GM21786 (cell line): Measurements from ENCODE around the gene OPHN1.
"Not testable (repeated sequence)": the region's sequence is repeated elsewhere in the genome, so short reads cannot be mapped to it uniquely, and the experiment has no call there.

Experiments used
- ATAC-seq: cut with Tn5 transposase; IDR thresholded peaks from one replicate; pipeline ENCODE4 v1.9.1; 2021; ENCODE audit not compliant: unreplicated experiment

OPHN1 gene

DNA sequence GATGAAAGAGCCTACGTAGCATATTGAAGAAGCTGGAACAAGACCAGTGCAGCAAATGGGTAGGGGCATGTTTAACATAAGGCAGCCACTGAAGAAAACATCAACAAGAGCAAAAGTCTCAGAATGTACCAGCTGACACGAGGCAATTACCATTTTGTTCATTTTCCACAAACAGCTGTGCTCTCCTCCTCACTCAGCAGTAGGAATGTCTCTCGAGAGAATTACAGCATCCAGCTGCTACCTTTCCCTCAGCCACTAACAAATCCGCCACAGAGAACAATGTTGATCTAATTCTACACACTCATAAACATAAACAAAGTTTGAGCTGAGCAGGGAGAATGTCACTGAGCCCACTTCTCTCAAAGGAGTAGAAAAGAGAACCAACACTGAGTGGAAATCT, 68.0 kb downstream of the OPHN1 start:
- ATAC-seq = no peak

DNA sequence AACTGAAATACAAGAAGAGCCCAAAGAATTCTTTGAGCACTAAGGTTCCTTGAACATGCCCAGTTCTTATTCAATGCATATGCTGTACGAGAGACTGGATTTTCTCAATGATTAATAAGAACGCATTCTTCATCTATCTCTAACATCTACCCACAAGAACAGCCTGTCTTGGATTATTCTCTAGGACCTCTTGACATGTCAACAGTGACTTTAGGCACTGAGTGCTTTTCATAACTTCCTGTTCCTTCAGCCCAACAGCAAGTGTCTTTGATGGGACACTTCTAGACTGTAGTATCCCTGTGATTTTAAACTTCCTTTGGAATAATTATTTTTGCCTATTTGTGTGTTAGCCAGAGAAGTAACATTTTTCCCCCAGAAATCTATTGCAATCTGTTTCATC, 69.3 kb downstream of the OPHN1 start:
- no peak for ATAC-seq

GRCh38 chrX:68358679-68359078, 74.6 kb downstream of the OPHN1 start:
- no peak for ATAC-seq

DNA sequence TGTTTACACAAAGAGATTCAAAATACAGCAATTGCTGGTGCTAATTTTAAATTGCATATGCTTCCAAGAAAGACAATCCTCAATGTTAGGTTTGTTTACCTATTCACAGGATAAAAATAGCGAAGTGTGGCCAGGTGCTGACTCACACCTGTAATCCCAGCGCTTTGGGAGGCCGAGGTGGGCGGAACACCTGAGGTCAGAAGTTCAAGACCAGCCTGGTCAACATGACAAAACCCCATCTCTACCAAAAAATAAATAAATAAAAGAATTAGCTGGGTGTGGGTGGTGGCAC, 77.7 kb downstream of the OPHN1 start:
- ATAC-seq = no peak

- ATAC-seq = no peak
These were observed 78.2 kb downstream of the OPHN1 start for GRCh38 chrX:68354879-68355628.

- no peak for ATAC-seq
These were observed 88.3 kb downstream of the OPHN1 start for GRCh38 chrX:68345025-68345424.

DNA sequence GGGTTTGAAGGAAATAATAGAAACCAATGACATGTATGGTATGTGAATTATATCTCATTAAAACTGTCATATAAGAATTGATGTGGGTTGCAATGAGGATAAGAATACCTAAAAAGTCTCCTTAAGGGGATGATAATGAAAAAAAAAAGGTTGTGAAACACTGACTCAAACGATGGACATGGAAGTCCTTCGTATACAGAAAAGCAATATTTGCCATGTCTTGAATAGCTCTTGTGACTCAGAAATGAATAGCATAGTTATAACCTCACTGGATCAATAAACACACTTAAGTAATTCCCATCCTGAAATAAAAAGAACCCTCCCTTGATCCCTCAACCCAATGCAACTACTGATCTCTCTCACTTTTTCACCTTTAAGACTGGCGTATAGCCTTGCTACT, 89.7 kb downstream of the OPHN1 start:
- no peak for ATAC-seq

DNA sequence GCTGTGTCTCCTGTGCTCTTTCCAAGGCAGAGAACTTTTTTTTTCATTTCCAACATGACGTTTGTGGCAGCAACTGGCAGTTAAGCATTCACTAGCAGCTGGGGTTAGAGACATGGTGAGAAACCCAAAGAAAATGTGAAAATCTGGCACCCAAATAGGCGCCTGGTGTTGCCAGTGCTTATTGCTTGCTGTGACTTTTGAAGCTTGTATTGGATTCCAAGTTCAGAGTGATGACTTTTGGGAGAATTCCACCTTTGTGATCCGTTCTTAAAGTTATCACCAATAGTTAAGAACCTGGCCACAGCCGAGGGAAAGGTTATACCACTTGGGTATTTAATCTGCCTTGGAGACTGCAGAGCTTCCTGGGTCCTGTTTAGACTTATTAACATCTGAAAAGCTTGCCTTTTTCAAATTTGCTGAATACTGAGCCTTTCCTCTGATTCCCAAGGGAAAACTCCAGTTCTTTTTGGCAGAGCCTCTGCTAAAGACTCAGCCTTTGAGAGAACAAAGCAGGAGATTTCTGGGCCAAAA, 101.0 kb downstream of the OPHN1 start:
- ATAC-seq = no peak

GRCh38 chrX:68326841-68327240, 106.5 kb downstream of the OPHN1 start:
- not testable (repeated sequence) for ATAC-seq

GRCh38 chrX:68307769-68308168, 125.5 kb downstream of the OPHN1 start:
- ATAC-seq = no peak

DNA sequence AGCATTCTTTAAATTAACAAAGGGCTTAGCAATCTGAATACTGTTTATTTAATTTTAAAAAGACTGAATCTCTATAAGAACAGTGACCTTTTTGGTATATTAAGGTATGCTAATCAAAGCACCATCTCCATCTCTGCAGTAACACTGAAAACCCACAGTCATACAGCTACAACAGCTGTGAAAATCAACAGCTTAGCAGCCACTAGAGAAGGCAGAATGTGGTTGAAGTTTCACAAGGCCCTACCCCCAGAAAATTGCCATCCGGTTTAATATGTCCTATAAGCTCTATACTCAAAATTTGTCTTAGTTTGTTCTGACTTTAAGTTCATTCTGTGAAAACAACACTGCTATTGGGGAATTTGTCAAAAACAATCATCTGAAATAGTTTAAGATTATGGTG, 128.7 kb downstream of the OPHN1 start:
- no peak for ATAC-seq

DNA sequence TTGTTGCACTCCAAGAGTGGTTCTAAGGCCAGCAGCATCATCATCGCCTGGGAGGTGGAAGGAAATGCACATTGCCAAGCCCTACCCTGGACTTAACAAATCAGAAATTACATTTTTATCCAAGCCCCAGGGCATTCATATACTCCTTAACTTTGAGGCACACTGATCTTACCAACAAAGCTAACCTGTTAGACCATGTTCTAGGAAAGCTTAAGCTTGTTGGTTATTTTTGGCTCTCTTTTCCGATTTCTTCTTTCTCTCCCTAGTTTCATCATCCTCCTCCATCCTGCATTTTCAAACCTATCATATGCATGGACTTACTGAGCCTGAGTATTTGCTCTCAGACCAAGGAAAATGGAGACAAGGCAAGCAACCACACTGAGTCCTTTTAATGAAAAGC, 133.4 kb downstream of the OPHN1 start:
- ATAC-seq = no peak

DNA sequence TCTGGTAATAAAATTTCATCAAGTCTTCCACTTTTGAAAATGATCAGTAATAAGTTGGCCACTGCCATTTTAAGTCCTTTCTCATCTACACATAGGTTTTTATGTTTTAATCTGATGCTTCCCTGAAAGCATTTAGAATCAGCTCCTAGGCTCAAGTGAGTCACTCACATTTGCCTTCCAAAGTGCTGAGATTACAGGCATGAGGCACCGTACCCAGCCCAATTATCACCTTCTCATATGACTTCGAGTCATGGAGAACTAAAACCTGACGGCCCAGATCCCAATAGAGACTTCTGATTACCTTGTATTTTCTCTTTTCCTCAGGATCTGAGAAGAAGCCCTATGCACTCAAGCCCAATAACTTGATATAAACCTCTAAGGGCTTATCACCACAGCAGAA, 140.8 kb downstream of the OPHN1 start:
- no peak for ATAC-seq

- no peak for ATAC-seq
These were observed 145.2 kb downstream of the OPHN1 start for GRCh38 chrX:68288127-68288526.

GRCh38 chrX:68287419-68287818, 145.9 kb downstream of the OPHN1 start:
- ATAC-seq = no peak

GRCh38 chrX:68286980-68287379, 146.3 kb downstream of the OPHN1 start:
- no peak for ATAC-seq

- no peak for ATAC-seq
These were observed 147.2 kb downstream of the OPHN1 start for GRCh38 chrX:68286076-68286475.

- ATAC-seq = no peak
These were observed 148.9 kb downstream of the OPHN1 start for GRCh38 chrX:68284281-68284904.

GRCh38 chrX:68273887-68274286, 159.4 kb downstream of the OPHN1 start:
- ATAC-seq = no peak

DNA sequence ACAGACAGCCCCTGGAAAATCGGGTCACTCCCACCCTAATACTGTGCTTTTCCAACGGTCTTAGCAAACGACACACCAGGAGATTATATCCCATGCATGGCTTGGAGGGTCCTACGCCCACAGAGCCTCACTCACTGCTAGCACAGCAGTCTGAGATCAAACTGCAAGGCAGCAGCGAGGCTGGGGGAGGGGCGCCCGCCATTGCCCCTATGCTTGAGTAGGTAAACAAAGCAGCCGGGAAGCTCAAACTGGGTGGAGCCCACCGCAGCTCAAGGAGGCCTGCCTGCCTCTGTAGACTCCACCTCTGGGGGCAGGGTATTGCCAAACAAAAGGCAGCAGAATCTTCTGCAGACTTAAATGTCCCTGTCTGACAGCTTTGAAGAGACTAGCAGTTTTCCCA, 168.5 kb downstream of the OPHN1 start:
- not testable (repeated sequence) for ATAC-seq

DNA sequence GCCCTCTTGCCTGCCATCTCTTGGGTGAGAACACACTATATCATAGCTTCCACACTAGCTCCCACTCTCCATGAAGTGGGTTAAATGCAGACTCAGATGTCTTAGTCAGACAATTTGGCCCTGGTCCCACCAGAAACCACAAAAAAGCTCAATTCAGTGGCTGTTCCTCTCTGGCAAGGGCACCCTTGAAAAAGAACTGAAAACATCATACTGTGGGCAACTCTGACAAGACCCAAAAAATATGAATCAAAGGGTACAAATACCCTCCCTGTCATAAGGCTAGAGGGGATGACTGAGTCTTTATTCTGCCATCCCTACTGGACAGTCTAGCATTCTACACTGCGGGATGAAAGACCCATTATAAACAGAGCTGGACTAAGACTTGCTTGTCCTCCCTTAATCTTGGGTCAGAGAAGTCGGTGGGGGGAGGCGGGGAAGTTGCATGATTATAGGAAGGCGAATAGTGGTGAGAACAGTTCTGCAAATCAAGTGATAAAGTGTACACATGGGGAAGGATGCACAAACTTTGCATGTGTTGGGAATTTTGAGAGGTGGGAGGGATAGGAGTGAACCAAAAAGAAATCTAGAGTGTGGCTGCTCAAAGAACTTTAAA, 172.1 kb downstream of the OPHN1 start:
- no peak for ATAC-seq

- ATAC-seq = no peak
These were observed 176.3 kb downstream of the OPHN1 start for GRCh38 chrX:68256990-68257389.
